A549 (cell line): ENCODE results near the gene KLF4.

Experiments
- CBX2 ChIP-seq: fragments of 200-600 bp; sonication (generic); IDR thresholded peaks from 2 replicates; pipeline ENCODE4 v1.6.1; 2016; ENCODE audit warnings: low read depth, mild to moderate bottlenecking, borderline replicate concordance
- CEBPB ChIP-seq, 2 experiments: fragments of >200 bp in 1 of 2; sonication (Bioruptor Twin) in 1 of 2; formaldehyde crosslinking in 1 of 2; IDR thresholded peaks; 2 replicates each; pipeline ENCODE4 v1.6.1; 2012 to 2016
- CHD2 ChIP-seq: fragments of 150-350 bp; IDR thresholded peaks from 2 replicates; pipeline ENCODE4 v1.6.1; 2014; ENCODE audit warnings: low read length; ENCODE audit not compliant: partially characterized antibody
- CTCF ChIP-seq: fragments of >200 bp; sonication (Bioruptor Twin); formaldehyde crosslinking; IDR thresholded peaks from 3 replicates; pipeline ENCODE4 v1.5.1; 2016
- E2F6 ChIP-seq: IDR thresholded peaks from 2 replicates; pipeline ENCODE4 v1.6.1; 2012; ENCODE audit warnings: low read depth, borderline replicate concordance
- EHMT2 ChIP-seq: fragments of 200-600 bp; sonication (generic); IDR thresholded peaks from 2 replicates; pipeline ENCODE4 v1.6.1; 2016; ENCODE audit warnings: antibody characterized with exemption, low read depth, mild to moderate bottlenecking, moderate library complexity
- ELK1 ChIP-seq: fragments of 150-350 bp; IDR thresholded peaks from 2 replicates; pipeline ENCODE4 v1.6.1; 2014; ENCODE audit warnings: low read depth, mild to moderate bottlenecking, low read length
- EP300 ChIP-seq, 2 experiments: fragments of >200 bp; sonication (Bioruptor Twin); formaldehyde crosslinking; IDR thresholded peaks; 2 replicates in 1 of 2; 3 replicates in 1 of 2; pipeline ENCODE4 v1.6.1; 2016 to 2017
- ESRRA ChIP-seq: fragments of 150-350 bp; IDR thresholded peaks from 2 replicates; pipeline ENCODE4 v1.6.1; 2014; ENCODE audit warnings: mild to moderate bottlenecking, low read length, borderline replicate concordance
- MAX ChIP-seq: IDR thresholded peaks from 2 replicates; pipeline ENCODE4 v1.6.1; 2012
- POLR2AphosphoS2 ChIP-seq: conservative IDR thresholded peaks from 2 replicates; pipeline ENCODE4 v1.6.1; 2012; ENCODE audit warnings: low read length, improper control_type of control experiment, inconsistent platforms
- RFX5 ChIP-seq: fragments of 450-650 bp; IDR thresholded peaks from 2 replicates; pipeline ENCODE4 v1.7.1; 2014; ENCODE audit warnings: antibody characterized with exemption, mild to moderate bottlenecking, moderate library complexity
- USF2 ChIP-seq: fragments of 450-650 bp; IDR thresholded peaks from 2 replicates; pipeline ENCODE4 v1.6.1; 2014; ENCODE audit warnings: antibody characterized with exemption
- ZNF302 ChIP-seq: fragments of 250-450 bp; sonication (Bioruptor Pico); IDR thresholded peaks from 2 replicates; pipeline ENCODE4 v1.9.0; 2021; ENCODE audit warnings: inconsistent platforms, mild to moderate bottlenecking, moderate library complexity

- TF ChIP-seq E2F6 (no peak), ELK1 (no peak), CHD2 (no peak), CEBPB (IDR thresholded peaks at IDR 0.05) (no peak), ZNF302 (CRISPR knock-in tag) (no peak), POLR2AphosphoS2 (no peak), MAX (no peak), USF2 (no peak), EP300 (IDR thresholded peaks at IDR 0.05) (no peak), ESRRA (no peak), CTCF (no peak), EHMT2 (no peak), RFX5 (no peak), CBX2 (no peak)
These were observed 26.9 kb downstream of the KLF4 start for GRCh38 chr9:107462691-107463090.
